ENCODE measurements around the gene PNPT1. TPM values are rescaled to one million over a fixed set of nuclear protein-coding genes. Genes with fewer than 3 reads are reported as not detected.

PNPT1 gene
- total and polyA plus RNA-seq, 2 of the 8 experiments (the other 6 are each of a cell fraction or from before 2014, with no cell fraction given) = 8.3 to 40.2 TPM

GRCh38 chr2:55734726-55735125 lies 41.1 kb upstream of the PNPT1 start (continued):
- no peak for TF ChIP-seq CHD7 (IDR thresholded peaks at IDR 0.05; ENCODE audit: insufficient replicate concordance, low read length)
- no peak for TF ChIP-seq NRF1 (IDR thresholded peaks at IDR 0.05; ENCODE audit: low read depth, low read length)
- no peak for TF ChIP-seq POLR2AphosphoS5 (IDR thresholded peaks at IDR 0.05; ENCODE audit: low read depth, low read length)
- no peak for TF ChIP-seq RAD21 (IDR thresholded peaks at IDR 0.05 in 1 of 2, conservative IDR thresholded peaks at IDR 0.05 in 1 of 2; ENCODE audit: low read depth in 2 of 2, low read length in 2 of 2)
- TF ChIP-seq CTBP2 (IDR thresholded peaks at IDR 0.05; ENCODE audit: borderline replicate concordance, insufficient read depth, insufficient read length, low read length) = no peak
- TF ChIP-seq TCF12 (IDR thresholded peaks at IDR 0.05; ENCODE audit: low read depth, low read length) = no peak
- no peak for TF ChIP-seq HDAC2 (IDR thresholded peaks at IDR 0.05; ENCODE audit: borderline replicate concordance in 1 of 2, low read depth in 2 of 2, low read length in 2 of 2)
- TF ChIP-seq SP4 (IDR thresholded peaks at IDR 0.05; ENCODE audit: low read length) = no peak
- no peak for TF ChIP-seq NANOG (IDR thresholded peaks at IDR 0.05; ENCODE audit: insufficient read depth, low read depth, low read length, poor library complexity, severe bottlenecking)
- TF ChIP-seq E2F6 (IDR thresholded peaks at IDR 0.05) = no peak
